IMR-90 (cell line): ENCODE measurements around the gene PRF1. TPM values are rescaled to one million over a fixed set of nuclear protein-coding genes. Genes with fewer than 3 reads are reported as not detected.

Experiments used
- ATAC-seq: fragments of 200-7000 bp; cut with Tn5 transposase; 2 replicates; pipeline ENCODE4 v1.9.1; 2020; ENCODE audit warnings: low read depth, mild to moderate bottlenecking, moderate library complexity
- BruUV-seq: library from RNA; stranded (reverse); fragments of 400-500 nt; replicated peaks from 2 replicates; lab custom pipeline; 2021; lab: Mats Ljungman, UMichigan
- CTCF ChIA-PET: fragments of 300-600 bp; formaldehyde crosslinking; extraction: SDS; loops from one replicate; lab custom pipeline; 2021; ENCODE audit warnings: antibody characterized with exemption; lab: Yijun Ruan, JAX
- POLR2A ChIA-PET: fragments of 300-600 bp; sonication (Branson Sonifier 250); formaldehyde crosslinking; loops from one replicate; lab custom pipeline; 2022; ENCODE audit warnings: antibody characterized with exemption; ENCODE audit not compliant: unreplicated experiment; lab: Charles Lee
- DNase-seq: peaks from one replicate; pipeline ENCODE4 v3.0.0; 2013
- H2AFZ ChIP-seq: replicated peaks from 2 replicates; pipeline ENCODE3; 2013; ENCODE audit warnings: low read length, mild to moderate bottlenecking; ENCODE audit not compliant: poor library complexity
- H2AK5ac ChIP-seq: 2 replicates; pipeline ENCODE4 v1.6.1; 2013; ENCODE audit warnings: low read depth, low read length, inconsistent platforms
- H2AK9ac ChIP-seq: replicated peaks from 2 replicates; pipeline ENCODE3; 2013; ENCODE audit warnings: mild to moderate bottlenecking, low read depth, low read length, moderate library complexity; ENCODE audit not compliant: poor library complexity
- H2BK120ac ChIP-seq: 2 replicates; pipeline ENCODE4 v1.6.1; 2013; ENCODE audit warnings: low read depth, low read length, inconsistent platforms
- H2BK15ac ChIP-seq: 3 replicates; pipeline ENCODE4 v1.6.1; 2013; ENCODE audit warnings: low read depth, low read length, inconsistent platforms
- H2BK20ac ChIP-seq: 2 replicates; pipeline ENCODE4 v1.6.1; 2013; ENCODE audit warnings: low read depth, mild to moderate bottlenecking, inconsistent platforms, low read length, moderate library complexity
- H2BK5ac ChIP-seq: 2 replicates; pipeline ENCODE4 v1.6.1; 2013; ENCODE audit warnings: mild to moderate bottlenecking, low read depth, low read length, inconsistent platforms; ENCODE audit not compliant: poor library complexity, severe bottlenecking
- H3K14ac ChIP-seq: replicated peaks from 2 replicates; pipeline ENCODE4 v1.6.1; 2013; ENCODE audit warnings: low read depth, low read length, inconsistent platforms
- H3K18ac ChIP-seq: 2 replicates; pipeline ENCODE4 v1.6.1; 2013; ENCODE audit warnings: low read depth, low read length, control low read depth
- H3K23ac ChIP-seq: 2 replicates; pipeline ENCODE4 v1.6.1; 2013; ENCODE audit warnings: low read depth, low read length, inconsistent platforms
- H3K27ac ChIP-seq: 2 replicates; pipeline ENCODE4 v1.5.1; 2013; ENCODE audit warnings: mild to moderate bottlenecking, control low read depth, low read length; ENCODE audit not compliant: insufficient read depth
- H3K27me3 ChIP-seq: 2 replicates; pipeline ENCODE4 v1.6.1; 2013; ENCODE audit warnings: low read length; ENCODE audit not compliant: control insufficient read depth, insufficient read depth
- H3K36me3 ChIP-seq: 2 replicates; pipeline ENCODE4 v1.6.1; 2013; ENCODE audit warnings: low read length, mixed read lengths; ENCODE audit not compliant: control insufficient read depth, insufficient read depth
- H3K4ac ChIP-seq: 2 replicates; pipeline ENCODE4 v1.6.1; 2013; ENCODE audit warnings: low read depth, low read length, inconsistent platforms
- H3K4me1 ChIP-seq: 2 replicates; pipeline ENCODE4 v1.6.1; 2013; ENCODE audit warnings: low read length, mixed read lengths; ENCODE audit not compliant: control insufficient read depth, insufficient read depth
- H3K4me2 ChIP-seq: 2 replicates; pipeline ENCODE4 v1.6.1; 2013; ENCODE audit warnings: low read depth, mild to moderate bottlenecking, control low read depth, low read length, moderate library complexity
- H3K4me3 ChIP-seq: 2 replicates; pipeline ENCODE4 v1.5.1; 2013; ENCODE audit warnings: low read depth, mild to moderate bottlenecking, control low read depth, low read length, moderate library complexity; ENCODE audit not compliant: insufficient read depth
- H3K56ac ChIP-seq: 2 replicates; pipeline ENCODE4 v1.6.1; 2013; ENCODE audit warnings: low read length, inconsistent platforms; ENCODE audit not compliant: insufficient read depth; ENCODE audit errors: extremely low read depth
- H3K79me1 ChIP-seq, 2 experiments: 2 replicates each; pipeline ENCODE4 v1.6.1; 2013; ENCODE audit warnings: low read length in 2 of 2, inconsistent platforms in 1 of 2, low read depth in 1 of 2
- H3K9ac ChIP-seq: 2 replicates; pipeline ENCODE4 v1.6.1; 2013; ENCODE audit warnings: low read depth, low read length, control low read depth
- H3K9me1 ChIP-seq: 2 replicates; pipeline ENCODE4 v1.6.1; 2013; ENCODE audit warnings: low read length, inconsistent platforms; ENCODE audit not compliant: insufficient read depth
- H3K9me3 ChIP-seq: 2 replicates; pipeline ENCODE4 v1.6.1; 2013; ENCODE audit warnings: low read length; ENCODE audit not compliant: control insufficient read depth, insufficient read depth
- H4K20me1 ChIP-seq: 2 replicates; pipeline ENCODE4 v1.6.1; 2013; ENCODE audit warnings: low read length, inconsistent platforms; ENCODE audit not compliant: insufficient read depth
- H4K5ac ChIP-seq: 2 replicates; pipeline ENCODE4 v1.6.1; 2013; ENCODE audit warnings: mild to moderate bottlenecking, low read depth, low read length, control low read depth
- H4K8ac ChIP-seq, 2 experiments: 2 replicates each; pipeline ENCODE4 v1.6.1; 2013; ENCODE audit warnings: low read depth in 2 of 2, low read length in 2 of 2, control low read depth in 1 of 2, inconsistent platforms in 1 of 2
- H4K91ac ChIP-seq: 2 replicates; pipeline ENCODE4 v1.6.1; 2013; ENCODE audit warnings: low read depth, low read length, inconsistent platforms; ENCODE audit not compliant: insufficient read depth
- WGBS, 2 experiments: methylation state at CpG; one replicate each; pipeline versions ENCODE4 v1.1.5 to v1.1.7; 2013; ENCODE audit warnings: missing lambda C conversion rate in 2 of 2; ENCODE audit not compliant: insufficient read length in 1 of 2; ENCODE audit errors: extremely low coverage in 2 of 2; 5-methylcytosine and 5-hydroxymethylcytosine counted together
- dilution Hi-C: fragments of 300-500 bp; cut with HindIII; formaldehyde crosslinking; loops from one replicate; pipeline ENCODE4 v1.14.3; 2018; ENCODE audit warnings: low sequenced_read_pairs; ENCODE audit not compliant: unreplicated experiment
- in situ Hi-C: fragments of 300-500 bp; cut with MboI; formaldehyde crosslinking; loops from 3 replicates; pipeline ENCODE4 v1.14.3; 2019; ENCODE audit warnings: low sequenced_read_pairs, inconsistent platforms, mixed read lengths
- intact Hi-C: fragments of 100-400 bp; cut with micrococcal nuclease; formaldehyde crosslinking; loops from 2 replicates; pipeline ENCODE4 v1.10.0; 2022
- polyA plus RNA-seq, 3 experiments: library from polyadenylated mRNA; depleted of rRNA; stranded (reverse); fragments of >200 nt; gene quantifications; 2 replicates each; pipeline ENCODE4 v1.2.3, GENCODE V29; 2012; ENCODE audit warnings: low replicate concordance in 1 of 3
- total RNA-seq: library from RNA; depleted of rRNA; stranded (reverse); fragments of >200 nt; gene quantifications from 2 replicates; pipeline ENCODE4 v1.2.3, GENCODE V29; 2012
- TF ChIP-seq, protein P1 (sequence below): conservative IDR thresholded peaks from 2 replicates; pipeline ENCODE4 v1.5.1; 2012; ENCODE audit warnings: mild to moderate bottlenecking, low read depth, low read length, improper control_type of control experiment
- TF ChIP-seq, protein P2 (sequence below): fragments of 150-350 bp; IDR thresholded peaks from 2 replicates; pipeline ENCODE4 v1.6.1; 2016; ENCODE audit warnings: low read depth, mild to moderate bottlenecking, low read length, moderate library complexity, borderline replicate concordance

The PRF1 gene
- total and polyA plus RNA-seq, 2 of the 4 experiments (the other 2 are of a cell fraction) = not detected

DNA sequence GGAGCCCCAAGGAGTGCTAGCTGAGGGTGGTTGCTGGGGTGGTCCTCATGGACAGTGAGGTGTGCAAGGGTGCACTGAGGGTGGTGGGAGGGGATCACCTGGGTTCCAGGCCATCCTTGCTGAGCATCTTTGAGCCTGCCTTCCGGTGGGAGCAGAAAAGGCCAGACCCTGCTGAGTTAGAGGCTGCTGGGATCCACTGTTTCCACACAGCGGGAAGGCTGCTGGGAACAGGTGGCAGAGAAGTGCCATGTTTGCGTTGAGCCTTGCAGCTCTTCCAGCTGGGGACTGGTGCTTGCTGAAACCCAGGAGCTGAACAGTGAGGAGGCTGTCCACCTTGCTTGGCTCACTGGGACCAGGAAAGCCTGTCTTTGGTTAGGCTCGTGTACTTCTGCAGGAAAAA is 34.9 kb downstream of the PRF1 start:
- intact Hi-C loops (no loop called here), in situ Hi-C loops (no loop called here), dilution Hi-C loops (no loop called here)
- Histone ChIP-seq H3K9ac (no peak overlapping the region), H2AFZ (no peak overlapping the region), H3K4me1 (no peaks in the 10 kb centered on the region), H3K27ac (no peak overlapping the region), H3K4ac (no peak overlapping the region), H2BK20ac (no peak overlapping the region), H3K36me3 (no peaks in the 10 kb centered on the region), H2BK120ac (no peak overlapping the region), H3K4me2 (no peak overlapping the region), H4K91ac (no peak overlapping the region), H4K5ac (no peak overlapping the region), H4K20me1 (no peaks in the 10 kb centered on the region), H2AK5ac (no peak overlapping the region), H3K9me3 (no peaks in the 10 kb centered on the region), H3K14ac (no peak overlapping the region), H3K27me3 (peaks cover 24% of the 10 kb centered on the region), H3K79me1 (no peaks in the 10 kb centered on the region), H3K18ac (no peak overlapping the region), H2AK9ac (no peak overlapping the region), H3K56ac (0 out of 2 replicates have a peak overlapping the region, but pooled peaks have one; percentile 17), H2BK15ac (no peak overlapping the region), H3K23ac (no peak overlapping the region), H3K4me3 (no peak overlapping the region), H4K8ac (no peak overlapping the region), H2BK5ac (no peak overlapping the region), H3K9me1 (no peaks in the 10 kb centered on the region)
- WGBS, 2 experiments = 57% methylated on average over 4 of the region's 4 CpGs; no CpG with 5 or more reads in 1 of the 2 experiments
- POLR2A ChIA-PET = no interaction called here
- BruUV-seq = no TSS peak
- ATAC-seq = no peak
- CTCF ChIA-PET = no interaction called here
- no peak for DNase-seq
- TF ChIP-seq, protein P1, sequence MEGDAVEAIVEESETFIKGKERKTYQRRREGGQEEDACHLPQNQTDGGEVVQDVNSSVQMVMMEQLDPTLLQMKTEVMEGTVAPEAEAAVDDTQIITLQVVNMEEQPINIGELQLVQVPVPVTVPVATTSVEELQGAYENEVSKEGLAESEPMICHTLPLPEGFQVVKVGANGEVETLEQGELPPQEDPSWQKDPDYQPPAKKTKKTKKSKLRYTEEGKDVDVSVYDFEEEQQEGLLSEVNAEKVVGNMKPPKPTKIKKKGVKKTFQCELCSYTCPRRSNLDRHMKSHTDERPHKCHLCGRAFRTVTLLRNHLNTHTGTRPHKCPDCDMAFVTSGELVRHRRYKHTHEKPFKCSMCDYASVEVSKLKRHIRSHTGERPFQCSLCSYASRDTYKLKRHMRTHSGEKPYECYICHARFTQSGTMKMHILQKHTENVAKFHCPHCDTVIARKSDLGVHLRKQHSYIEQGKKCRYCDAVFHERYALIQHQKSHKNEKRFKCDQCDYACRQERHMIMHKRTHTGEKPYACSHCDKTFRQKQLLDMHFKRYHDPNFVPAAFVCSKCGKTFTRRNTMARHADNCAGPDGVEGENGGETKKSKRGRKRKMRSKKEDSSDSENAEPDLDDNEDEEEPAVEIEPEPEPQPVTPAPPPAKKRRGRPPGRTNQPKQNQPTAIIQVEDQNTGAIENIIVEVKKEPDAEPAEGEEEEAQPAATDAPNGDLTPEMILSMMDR = no peak
- TF ChIP-seq, protein P2, sequence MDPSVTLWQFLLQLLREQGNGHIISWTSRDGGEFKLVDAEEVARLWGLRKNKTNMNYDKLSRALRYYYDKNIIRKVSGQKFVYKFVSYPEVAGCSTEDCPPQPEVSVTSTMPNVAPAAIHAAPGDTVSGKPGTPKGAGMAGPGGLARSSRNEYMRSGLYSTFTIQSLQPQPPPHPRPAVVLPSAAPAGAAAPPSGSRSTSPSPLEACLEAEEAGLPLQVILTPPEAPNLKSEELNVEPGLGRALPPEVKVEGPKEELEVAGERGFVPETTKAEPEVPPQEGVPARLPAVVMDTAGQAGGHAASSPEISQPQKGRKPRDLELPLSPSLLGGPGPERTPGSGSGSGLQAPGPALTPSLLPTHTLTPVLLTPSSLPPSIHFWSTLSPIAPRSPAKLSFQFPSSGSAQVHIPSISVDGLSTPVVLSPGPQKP = no peak
